ENCODE measurements around the gene FAM180A.
"Not testable (repeated sequence)": the region's sequence is repeated elsewhere in the genome, so short reads cannot be mapped to it uniquely, and the experiment has no call there.

The FAM180A gene

GRCh38 chr7:135748770-135749169, at the start of gene FAM180A:
TSS of gene FAM180A (minus strand) at chr7:135748813. CDS start at chr7:135748580, 233 bp downstream.
- DNase-seq = no peak

GRCh38 chr7:135798095-135798494, 49.5 kb upstream of the FAM180A start:
- no peak for DNase-seq

GRCh38 chr7:135795846-135796570, 47.4 kb upstream of the FAM180A start:
- DNase-seq = no peak

- DNase-seq = no peak
These were observed 45.2 kb upstream of the FAM180A start for GRCh38 chr7:135793841-135794240.

GRCh38 chr7:135792866-135793265, 44.3 kb upstream of the FAM180A start:
- no peak for DNase-seq

- DNase-seq = no peak
These were observed 43.7 kb upstream of the FAM180A start for GRCh38 chr7:135792363-135792668.

GRCh38 chr7:135791543-135792362, 43.1 kb upstream of the FAM180A start:
- DNase-seq = no peak

- no peak for DNase-seq
These were observed 41.9 kb upstream of the FAM180A start for GRCh38 chr7:135790371-135790977.

- no peak for DNase-seq
These were observed 41.3 kb upstream of the FAM180A start for GRCh38 chr7:135789956-135790355.

- no peak for DNase-seq
These were observed 40.8 kb upstream of the FAM180A start for GRCh38 chr7:135789431-135789830.

- DNase-seq = no peak
These were observed 38.3 kb upstream of the FAM180A start for GRCh38 chr7:135786911-135787310.

GRCh38 chr7:135785065-135785464, 36.5 kb upstream of the FAM180A start:
- DNase-seq = no peak

GRCh38 chr7:135784013-135784412, 35.4 kb upstream of the FAM180A start:
- no peak for DNase-seq

- no peak for DNase-seq
These were observed 34.2 kb upstream of the FAM180A start for GRCh38 chr7:135782801-135783200.

GRCh38 chr7:135782377-135782776, 33.8 kb upstream of the FAM180A start:
- DNase-seq = no peak

GRCh38 chr7:135777626-135778398, 29.2 kb upstream of the FAM180A start:
- DNase-seq = no peak

GRCh38 chr7:135775915-135776314, 27.3 kb upstream of the FAM180A start:
- DNase-seq = not testable (repeated sequence)

GRCh38 chr7:135775230-135775629, 26.6 kb upstream of the FAM180A start:
- no peak for DNase-seq

GRCh38 chr7:135774284-135774683, 25.7 kb upstream of the FAM180A start:
- DNase-seq = no peak

- DNase-seq = no peak
These were observed 24.9 kb upstream of the FAM180A start for GRCh38 chr7:135773464-135773863.

GRCh38 chr7:135772639-135773222, 24.1 kb upstream of the FAM180A start:
- no peak for DNase-seq

GRCh38 chr7:135771961-135772638, 23.5 kb upstream of the FAM180A start:
- DNase-seq = no peak
